Nephron (organoid): Measurements from ENCODE around the gene C11orf21.

Source experiments
- H3K27ac Mint-ChIP-seq, 3 experiments: 2 replicates each; pipeline ENCODE4 v1.8.0; 2020; ENCODE audit warnings: mixed read lengths in 3 of 3, mild to moderate bottlenecking in 2 of 3, moderate library complexity in 1 of 3
- H3K27me3 Mint-ChIP-seq: 2 replicates; pipeline ENCODE4 v1.8.0; 2021; ENCODE audit warnings: low read depth, mild to moderate bottlenecking, moderate library complexity, mixed read lengths
- H3K36me3 Mint-ChIP-seq: 2 replicates; pipeline ENCODE4 v1.8.0; 2020; ENCODE audit warnings: low read depth, mixed read lengths
- H3K4me1 Mint-ChIP-seq: 2 replicates; pipeline ENCODE4 v1.8.0; 2020; ENCODE audit warnings: mixed read lengths
- H3K4me3 Mint-ChIP-seq, 3 experiments: 2 replicates each; pipeline ENCODE4 v1.8.0; 2020; ENCODE audit warnings: mild to moderate bottlenecking in 3 of 3, mixed read lengths in 3 of 3, moderate library complexity in 2 of 3
- H3K9me3 Mint-ChIP-seq: 2 replicates; pipeline ENCODE4 v1.8.0; 2020; ENCODE audit warnings: mixed read lengths
- CTCF ChIP-seq, 3 experiments: fragments of 200-600 bp; sonication (generic); IDR thresholded peaks; one replicate each; pipeline ENCODE4 v1.5.0; 2021; ENCODE audit warnings: antibody characterized with exemption in 3 of 3; ENCODE audit not compliant: unreplicated experiment in 3 of 3

Gene C11orf21

GRCh38 chr11:2273311-2273710, 28.4 kb downstream of the C11orf21 start:
- no peak for TF ChIP-seq CTCF (IDR thresholded peaks at IDR 0.05; ENCODE audit: unreplicated experiment in 3 of 3)
- H3K4me1 Mint-ChIP-seq, result peaks cover 17% of the 10 kb centered on the region
- peaks cover 73% of the 10 kb centered on the region for H3K27me3 Mint-ChIP-seq
- H3K9me3 Mint-ChIP-seq, result peaks cover 9% of the 10 kb centered on the region
- no peak overlapping the region for H3K4me3 Mint-ChIP-seq
- no peaks in the 10 kb centered on the region for H3K36me3 Mint-ChIP-seq
- H3K27ac Mint-ChIP-seq, result no peak overlapping the region

- no peak for TF ChIP-seq CTCF (IDR thresholded peaks at IDR 0.05; ENCODE audit: unreplicated experiment in 3 of 3)
- H3K36me3 Mint-ChIP-seq, result no peaks in the 10 kb centered on the region
- H3K27me3 Mint-ChIP-seq, result peaks cover 73% of the 10 kb centered on the region
- peaks cover 5% of the 10 kb centered on the region for H3K9me3 Mint-ChIP-seq
- peaks cover 13% of the 10 kb centered on the region for H3K4me1 Mint-ChIP-seq
- no peak overlapping the region for H3K27ac Mint-ChIP-seq
- peak overlapping the region in 1 of 3 experiments; percentile 54 for H3K4me3 Mint-ChIP-seq
These were observed 28.8 kb downstream of the C11orf21 start for GRCh38 chr11:2272946-2273280.

GRCh38 chr11:2272228-2272945, 29.3 kb downstream of the C11orf21 start:
- peak overlapping the region; percentile 54 to 72 (median 59) for H3K4me3 Mint-ChIP-seq
- H3K36me3 Mint-ChIP-seq, result no peaks in the 10 kb centered on the region
- peaks cover 8% of the 10 kb centered on the region for H3K4me1 Mint-ChIP-seq
- TF ChIP-seq CTCF (IDR thresholded peaks at IDR 0.05; ENCODE audit: unreplicated experiment in 3 of 3), result no peak
- peak overlapping the region in 1 of 3 experiments; percentile 19 for H3K27ac Mint-ChIP-seq
- H3K9me3 Mint-ChIP-seq, result peaks cover 2% of the 10 kb centered on the region
- peaks cover 76% of the 10 kb centered on the region for H3K27me3 Mint-ChIP-seq

GRCh38 chr11:2271327-2272227, 30.1 kb downstream of the C11orf21 start:
- Mint-ChIP-seq H3K4me1 (peaks cover 4% of the 10 kb centered on the region), H3K36me3 (no peaks in the 10 kb centered on the region), H3K4me3 (peak overlapping the region; percentile 22 to 38 (median 25)), H3K27ac (no peak overlapping the region), H3K27me3 (peaks cover 81% of the 10 kb centered on the region), H3K9me3 (peaks cover 2% of the 10 kb centered on the region)
- no peak for TF ChIP-seq CTCF (IDR thresholded peaks at IDR 0.05; ENCODE audit: unreplicated experiment in 3 of 3)

GRCh38 chr11:2271077-2271326, 30.7 kb downstream of the C11orf21 start:
- Mint-ChIP-seq H3K27me3 (peaks cover 81% of the 10 kb centered on the region), H3K27ac (no peak overlapping the region), H3K9me3 (peaks cover 2% of the 10 kb centered on the region), H3K36me3 (no peaks in the 10 kb centered on the region), H3K4me1 (peaks cover 4% of the 10 kb centered on the region), H3K4me3 (no peak overlapping the region)
- TF ChIP-seq CTCF (IDR thresholded peaks at IDR 0.05; ENCODE audit: unreplicated experiment in 3 of 3), result no peak
